Measurements from ENCODE around the gene BLMH.
A peak's percentile ranks its signal among the peaks of the same experiment; 100 is the strongest.

BLMH gene

DNA sequence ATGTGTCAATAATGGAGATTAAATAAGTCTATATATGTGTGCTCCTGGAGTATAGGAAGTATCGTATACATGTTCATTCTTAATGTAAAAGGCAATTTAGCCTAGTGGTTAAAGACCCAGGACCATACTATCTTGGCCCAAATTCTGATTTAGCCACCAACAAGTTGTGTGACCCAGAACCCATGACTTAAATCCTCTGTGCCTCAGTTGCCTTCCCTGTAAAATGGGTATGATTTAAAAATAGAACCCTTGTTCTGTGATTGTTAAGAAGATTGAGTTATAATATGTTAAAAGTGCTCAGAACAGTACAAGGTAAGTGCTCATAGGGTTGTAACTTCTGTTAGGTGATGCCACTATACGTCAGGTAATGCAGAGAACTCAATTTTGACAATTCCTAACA, 18.8 kb upstream of the BLMH start:
- no peak overlapping the region for H3K27ac ChIP-seq
- no peak for DNase-seq (ENCODE audit: low read depth, low spot score)

DNA sequence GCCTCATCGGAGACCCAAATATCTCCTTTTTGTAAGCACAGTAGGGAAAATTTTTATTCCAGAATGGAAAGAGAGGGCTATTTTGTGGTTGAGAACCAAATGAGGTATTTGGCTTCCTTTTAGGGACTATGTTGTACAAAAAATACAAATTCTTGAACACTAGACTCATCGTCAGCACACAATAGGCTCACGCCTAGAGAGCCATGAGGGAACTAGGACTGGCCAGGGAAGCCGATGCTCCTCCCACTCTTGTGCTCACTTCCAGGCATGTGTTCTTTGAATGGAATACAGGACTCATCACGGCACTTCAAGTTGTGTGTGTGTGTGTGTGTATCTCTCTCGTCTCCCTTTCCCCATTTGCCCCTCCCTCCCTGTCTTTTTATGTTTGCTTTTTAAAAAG, 17.8 kb upstream of the BLMH start:
- H3K27ac ChIP-seq = no peak overlapping the region
- no peak for DNase-seq (ENCODE audit: low read depth, low spot score)

DNA sequence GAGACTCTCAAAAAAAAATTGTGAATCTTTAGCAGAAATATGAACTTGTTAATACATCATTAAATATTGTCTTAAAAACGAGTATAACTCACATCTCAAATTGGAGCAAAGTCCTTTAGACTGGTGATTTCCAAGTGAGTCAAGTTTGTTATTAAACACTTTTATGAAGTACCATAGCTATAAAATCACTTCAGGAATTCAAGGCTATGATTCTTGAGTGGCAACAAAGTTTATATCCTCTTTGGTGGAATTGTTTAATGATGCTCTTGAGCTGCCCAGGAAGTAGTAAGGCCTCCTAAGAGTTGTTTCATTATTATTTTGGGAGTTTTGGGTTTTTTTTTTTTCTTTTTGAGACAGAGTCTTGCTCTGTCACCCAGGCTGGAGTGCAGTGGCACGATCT, 16.7 kb upstream of the BLMH start:
- DNase-seq (ENCODE audit: low read depth, low spot score) = no peak
- no peak overlapping the region for H3K27ac ChIP-seq

DNA sequence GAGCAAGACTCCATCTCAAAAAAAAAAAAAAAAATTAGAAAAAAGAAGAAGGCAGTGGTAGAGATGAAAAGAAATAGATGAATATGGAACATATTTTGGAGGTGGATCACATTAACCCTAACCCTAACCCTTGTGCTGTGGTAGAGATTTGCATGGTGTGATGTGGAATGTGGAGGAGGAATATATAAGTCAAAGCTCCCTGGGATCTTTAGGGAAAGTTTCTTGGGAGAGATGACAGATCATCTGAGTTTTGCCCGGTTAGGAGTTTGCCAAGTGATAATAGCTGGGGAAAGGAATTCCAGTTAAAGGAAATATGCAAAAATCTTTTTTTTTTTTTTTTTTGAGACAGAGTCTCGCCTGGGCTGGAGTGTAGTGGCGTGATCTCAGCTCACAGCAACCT, 13.0 kb upstream of the BLMH start:
- H3K27ac ChIP-seq = no peak overlapping the region
- DNase-seq (ENCODE audit: low read depth, low spot score) = no peak

DNA sequence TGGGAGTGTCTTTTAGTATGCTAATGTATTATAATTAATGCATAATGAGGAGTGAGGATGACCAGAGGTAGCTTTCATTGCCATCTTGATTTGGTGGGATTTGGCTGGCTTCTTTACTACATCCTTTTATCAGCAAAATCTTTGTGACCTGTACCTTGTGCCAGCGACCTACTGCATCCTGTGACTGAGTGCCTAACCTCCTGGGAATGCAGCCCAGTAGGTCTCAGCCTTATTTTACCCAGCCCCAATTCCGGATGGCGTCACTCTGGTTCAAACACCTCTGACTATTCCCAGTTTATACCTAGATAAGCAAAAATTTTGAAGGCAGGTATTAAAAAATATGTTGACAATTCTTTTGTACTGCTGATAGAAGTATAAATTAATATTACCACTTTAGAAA, 10.5 kb upstream of the BLMH start:
- H3K27ac ChIP-seq = no peak overlapping the region
- DNase-seq (ENCODE audit: low read depth, low spot score) = no peak

DNA sequence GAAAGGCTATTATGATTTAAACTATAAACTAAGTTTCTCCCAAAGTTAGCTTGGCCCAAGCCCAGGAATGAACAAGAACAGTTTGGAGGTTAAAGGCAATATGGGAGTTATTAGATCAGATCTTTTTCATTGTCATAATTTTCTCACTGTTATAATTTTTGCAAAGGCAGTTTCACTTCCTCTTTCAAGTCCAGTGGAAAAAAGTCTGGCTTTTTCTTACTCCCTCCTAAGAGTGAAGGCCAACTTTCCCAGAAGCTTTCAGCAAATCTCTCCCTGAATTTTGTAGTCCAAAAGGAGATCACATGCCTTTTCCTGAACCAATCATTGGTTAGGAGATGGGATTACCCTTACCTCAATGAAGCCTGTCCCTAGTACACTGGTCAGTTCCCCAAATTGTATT, 9.1 kb upstream of the BLMH start:
- DNase-seq (ENCODE audit: low read depth, low spot score) = no peak
- no peak overlapping the region for H3K27ac ChIP-seq

DNA sequence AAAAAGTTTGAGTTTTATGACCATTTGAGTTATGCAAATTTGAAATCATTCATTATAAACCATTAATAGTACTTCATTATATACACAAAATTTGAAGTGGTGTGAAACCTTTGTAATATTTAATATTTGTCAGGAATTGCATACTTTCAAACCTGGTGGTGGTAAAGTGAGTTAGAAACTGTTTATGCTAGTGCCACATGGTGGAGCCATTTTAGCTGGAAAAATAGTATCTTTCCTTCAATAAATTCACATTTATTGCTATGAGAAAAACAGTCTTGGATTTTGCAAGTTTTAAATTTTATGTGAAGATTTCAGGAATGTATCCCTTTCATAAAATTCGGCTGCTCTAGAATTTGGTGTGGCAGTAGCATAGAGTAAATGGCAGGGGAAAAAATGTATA, 7.3 kb upstream of the BLMH start:
- DNase-seq (ENCODE audit: low read depth, low spot score) = no peak
- no peak overlapping the region for H3K27ac ChIP-seq

DNA sequence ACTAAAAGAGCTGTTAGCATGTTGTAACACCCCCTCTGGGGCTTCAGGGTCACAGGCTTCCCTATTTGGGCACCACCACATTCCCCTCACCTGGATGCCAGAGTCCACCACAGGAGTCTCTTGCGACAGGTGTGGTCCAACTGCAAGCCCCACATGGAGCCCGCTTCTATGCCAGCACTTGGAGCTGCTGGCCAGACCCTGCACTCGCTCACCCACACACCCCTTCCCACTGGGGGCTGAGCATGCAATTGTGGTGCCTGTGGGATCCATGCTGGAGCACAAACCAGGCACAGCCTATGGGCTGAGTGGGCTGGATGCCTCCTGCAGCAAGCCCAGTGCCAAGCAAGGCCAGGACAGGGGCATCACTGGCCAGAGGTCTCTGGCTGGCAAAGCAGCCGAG, 6.0 kb upstream of the BLMH start:
- no peak overlapping the region for H3K27ac ChIP-seq
- DNase-seq (ENCODE audit: low read depth, low spot score) = no peak

DNA sequence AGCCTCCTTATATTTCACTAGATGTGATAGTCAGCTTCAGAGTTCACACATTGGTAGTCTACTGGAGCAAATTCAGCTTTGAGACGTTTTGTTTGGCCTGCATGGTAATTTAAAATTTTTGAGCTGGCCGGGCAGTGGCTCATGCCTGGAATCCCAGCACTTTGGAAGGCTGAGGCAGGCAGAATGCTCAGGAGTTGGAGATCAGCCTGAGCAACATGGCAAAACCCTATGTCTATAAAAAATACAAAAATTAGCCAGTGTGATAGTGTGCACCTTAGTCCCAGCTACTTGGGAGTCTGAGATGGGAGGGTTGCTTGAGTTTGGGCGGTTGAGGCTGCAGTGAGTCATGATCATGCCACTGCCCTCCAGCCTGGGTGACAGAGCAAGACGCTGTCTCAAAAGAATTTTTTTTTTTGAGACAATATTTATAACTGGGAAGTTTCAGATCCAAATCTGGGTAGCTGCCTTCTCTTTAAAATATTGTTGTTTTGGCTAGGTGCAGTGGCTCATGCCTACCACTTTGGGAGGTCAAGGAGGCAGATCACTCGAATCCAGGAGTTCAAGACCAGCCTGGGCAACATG, 4.8 kb upstream of the BLMH start:
- DNase-seq (ENCODE audit: low read depth, low spot score) = no peak

DNA sequence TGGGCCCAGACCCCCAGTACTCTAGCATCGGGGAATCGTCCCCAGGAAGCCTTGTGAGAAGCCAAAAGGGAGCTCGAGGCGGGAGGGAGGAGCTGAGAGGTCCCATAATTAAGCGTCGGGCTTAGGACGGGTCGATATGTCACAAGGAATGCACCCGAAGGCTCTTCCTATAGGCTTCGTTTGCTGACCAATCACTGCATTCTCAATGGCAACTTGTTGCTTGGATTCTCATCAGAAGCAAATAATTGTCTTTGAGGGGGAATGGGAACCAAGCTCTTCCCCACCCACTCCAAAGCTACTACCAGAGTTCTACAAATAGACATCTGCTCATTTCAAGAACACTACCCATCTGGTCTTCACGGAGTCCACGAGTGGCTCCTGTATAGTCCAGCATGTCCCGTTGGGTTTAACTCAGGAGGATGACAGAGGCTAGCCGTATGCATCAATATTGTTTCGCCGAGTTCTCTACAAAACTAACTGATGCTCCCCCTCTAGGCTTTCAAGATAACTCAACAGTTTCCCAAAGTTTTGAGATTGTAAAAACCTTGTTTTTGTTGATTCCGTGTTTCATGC, 628 bp upstream of the BLMH start:
- no peak overlapping the region for H3K27ac ChIP-seq
- no peak for DNase-seq (ENCODE audit: low read depth, low spot score)

More for the DNA sequence above, 4.8 kb upstream of the BLMH start:
- H3K27ac ChIP-seq = no peak overlapping the region

DNA sequence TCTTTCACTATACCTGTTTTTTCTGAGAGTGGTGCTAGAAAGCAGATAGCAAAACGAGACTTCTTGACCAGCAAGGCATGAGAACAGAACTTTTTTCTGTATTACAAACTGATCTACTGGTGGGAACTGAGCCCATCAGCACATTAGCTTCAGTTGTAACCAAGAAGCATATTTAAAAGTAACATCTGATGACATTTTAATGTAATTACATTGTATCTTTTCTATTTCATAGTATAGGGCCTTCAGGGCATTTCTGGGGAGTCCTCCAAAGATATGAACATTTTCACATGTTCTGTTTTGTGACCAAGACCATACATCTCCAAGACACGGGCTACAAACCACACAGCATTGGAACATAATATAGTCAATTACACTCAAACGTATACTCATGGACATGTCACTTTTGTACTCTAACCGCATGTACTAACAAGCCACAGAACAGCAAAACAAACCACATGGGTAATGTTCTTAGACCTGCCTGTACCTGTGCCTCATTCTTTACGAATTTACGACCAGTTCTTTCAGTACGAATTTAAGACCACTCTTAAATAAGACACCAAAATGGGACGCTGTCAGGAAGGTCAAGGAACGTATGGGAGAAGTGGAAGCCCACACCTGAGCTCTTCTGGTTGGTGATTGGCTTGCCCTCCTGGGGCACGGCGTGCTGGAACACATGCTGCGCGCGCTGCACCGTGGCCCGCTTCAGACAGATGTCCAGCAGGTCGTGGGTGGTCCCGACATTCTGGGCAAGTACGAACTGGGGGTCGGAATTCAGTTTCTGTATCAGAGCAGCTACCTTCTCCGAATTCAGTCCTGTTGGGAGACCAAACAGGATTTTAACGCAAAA, 825 bp downstream of the BLMH start:
- peak overlapping the region; percentile 13 for H3K27ac ChIP-seq
- peak; percentile 54 for DNase-seq (ENCODE audit: low read depth, low spot score)

DNA sequence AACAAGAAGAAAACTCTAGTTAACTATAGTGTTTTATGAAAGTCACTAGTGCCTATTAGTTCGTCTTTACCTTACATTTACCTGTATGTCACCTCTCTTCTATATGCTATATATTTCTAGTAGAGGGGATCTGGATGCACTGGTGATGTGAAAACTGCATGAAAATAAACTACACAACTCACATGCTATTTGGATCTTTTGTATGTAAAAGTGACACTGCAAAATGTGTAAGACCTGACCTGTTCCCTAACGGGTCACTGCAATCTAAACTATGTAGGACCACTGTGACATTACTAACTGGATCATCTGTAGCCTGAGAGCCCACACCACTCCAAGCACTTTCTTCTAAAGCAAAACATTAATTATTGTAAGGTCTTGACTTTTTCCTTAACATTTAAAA, 1.7 kb downstream of the BLMH start:
- DNase-seq (ENCODE audit: low read depth, low spot score) = no peak
- H3K27ac ChIP-seq = no peak overlapping the region

DNA sequence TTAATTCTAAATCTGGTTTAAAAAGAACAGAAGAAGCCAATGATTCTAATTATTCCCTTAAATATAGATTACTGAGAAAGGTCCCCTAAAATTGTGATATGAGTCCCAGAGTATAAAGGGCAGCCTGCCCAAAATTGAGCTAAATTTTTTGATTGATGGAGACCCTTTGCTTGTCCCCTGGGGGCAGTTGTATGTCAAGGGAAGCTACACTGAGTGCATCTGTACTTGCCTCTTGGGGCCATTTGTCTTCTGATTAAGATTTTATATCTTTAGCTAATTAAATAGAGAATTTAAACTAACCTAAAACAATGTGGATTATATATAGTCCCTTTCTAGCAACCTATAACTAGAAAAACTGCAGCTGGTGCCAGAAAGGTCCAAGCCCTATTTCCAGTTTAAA, 12.6 kb downstream of the BLMH start:
- no peak for DNase-seq (ENCODE audit: low read depth, low spot score)

DNA sequence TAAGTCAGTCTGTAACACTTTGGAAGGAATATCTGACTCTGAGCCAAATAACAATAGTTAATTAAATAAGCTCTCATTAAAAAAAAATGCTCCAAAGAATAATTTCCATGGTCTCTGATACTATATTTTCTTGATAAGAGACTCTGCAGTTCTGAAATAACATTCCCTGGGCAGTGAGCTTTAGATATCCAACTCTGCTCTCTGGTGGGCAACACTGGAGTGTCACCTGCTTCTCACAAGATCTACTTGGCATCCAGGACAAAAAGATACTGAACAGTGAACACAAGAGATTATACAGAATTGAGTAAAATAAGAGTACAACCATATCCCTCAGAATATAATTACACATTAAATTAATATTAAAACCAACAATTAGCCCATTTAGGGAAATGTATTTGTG, 13.7 kb downstream of the BLMH start:
- no peak for DNase-seq (ENCODE audit: low read depth, low spot score)
- no peak overlapping the region for H3K27ac ChIP-seq

More for the DNA sequence above, 12.6 kb downstream of the BLMH start:
- no peak overlapping the region for H3K27ac ChIP-seq

DNA sequence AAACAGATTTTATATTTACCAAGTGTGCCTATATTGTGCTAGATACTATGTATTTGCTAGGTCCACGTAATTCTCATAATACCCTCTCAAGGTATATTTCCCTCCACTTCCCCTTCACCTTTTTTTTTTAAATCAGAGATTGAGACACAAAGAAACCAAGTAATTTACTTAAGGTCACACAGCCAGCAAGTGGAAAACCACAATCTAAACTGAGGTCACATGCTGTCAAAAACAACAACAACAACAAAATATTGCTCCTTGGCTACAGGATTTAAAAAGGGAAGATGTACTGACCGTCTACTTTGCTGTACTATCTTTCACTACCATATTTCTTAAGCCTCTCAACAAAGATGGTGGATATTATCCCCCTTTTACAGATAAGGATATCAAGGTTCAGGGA, 15.8 kb downstream of the BLMH start:
- no peak for DNase-seq (ENCODE audit: low read depth, low spot score)
- no peak overlapping the region for H3K27ac ChIP-seq

DNA sequence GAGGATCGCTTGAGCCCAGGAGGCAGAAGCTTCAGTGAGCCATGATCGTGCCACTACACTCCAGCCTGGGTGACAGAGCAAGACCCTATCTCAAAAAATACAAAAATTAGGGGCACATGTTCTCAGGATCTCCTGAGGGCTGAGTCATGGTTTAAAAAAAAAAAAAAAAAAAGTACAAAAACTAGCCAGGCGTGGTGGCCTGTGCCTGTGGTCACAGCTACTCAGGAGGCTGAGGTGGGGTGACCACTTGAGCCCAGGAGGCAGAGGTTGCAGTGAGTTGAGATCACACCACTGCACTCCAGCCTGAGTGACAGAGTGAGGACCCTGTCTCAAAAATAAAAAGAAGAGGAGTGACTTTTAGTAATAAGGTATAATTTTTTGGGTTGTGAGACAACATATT, 16.9 kb downstream of the BLMH start:
- H3K27ac ChIP-seq = no peak overlapping the region
- no peak for DNase-seq (ENCODE audit: low read depth, low spot score)

DNA sequence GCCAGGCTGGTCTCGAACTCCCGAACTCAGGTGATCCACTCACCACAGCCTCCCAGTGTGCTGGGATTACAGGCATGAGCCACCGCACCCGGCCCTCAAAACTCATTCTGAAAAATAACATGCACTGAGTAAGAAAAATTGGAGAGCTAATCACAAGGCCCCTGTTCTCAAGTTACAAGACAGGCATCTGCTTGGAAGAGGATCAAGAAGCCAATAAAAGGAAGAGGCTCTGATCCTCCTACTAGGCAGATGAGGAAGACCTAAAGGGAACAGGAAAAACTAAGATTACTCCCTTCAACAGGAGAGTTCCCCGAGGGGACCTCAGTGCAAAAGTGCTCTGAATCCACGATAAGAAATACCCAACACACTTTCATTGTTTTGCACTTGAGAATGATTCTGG, 18.4 kb downstream of the BLMH start:
- H3K27ac ChIP-seq = no peak overlapping the region
- DNase-seq (ENCODE audit: low read depth, low spot score) = no peak

DNA sequence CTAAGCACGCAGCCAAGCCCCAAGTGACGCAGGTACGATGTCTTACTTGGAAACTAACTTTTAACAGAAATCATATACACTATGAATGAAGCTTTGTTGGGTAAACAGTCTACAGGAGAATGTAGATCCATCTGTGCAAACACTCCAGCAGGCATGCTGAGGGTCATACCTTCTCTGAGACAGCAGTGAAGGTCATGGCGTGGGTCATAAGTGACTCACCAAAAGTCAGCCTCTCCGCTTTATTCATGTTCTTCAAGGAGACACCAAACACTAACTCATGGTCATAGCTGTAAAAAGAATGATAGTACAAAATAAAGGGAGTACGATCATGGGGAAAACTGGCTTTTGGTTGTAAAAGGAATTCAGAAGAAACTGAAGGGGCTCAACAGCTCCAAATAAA, 20.6 kb downstream of the BLMH start:
- H3K27ac ChIP-seq = no peak overlapping the region
- DNase-seq (ENCODE audit: low read depth, low spot score) = no peak

DNA sequence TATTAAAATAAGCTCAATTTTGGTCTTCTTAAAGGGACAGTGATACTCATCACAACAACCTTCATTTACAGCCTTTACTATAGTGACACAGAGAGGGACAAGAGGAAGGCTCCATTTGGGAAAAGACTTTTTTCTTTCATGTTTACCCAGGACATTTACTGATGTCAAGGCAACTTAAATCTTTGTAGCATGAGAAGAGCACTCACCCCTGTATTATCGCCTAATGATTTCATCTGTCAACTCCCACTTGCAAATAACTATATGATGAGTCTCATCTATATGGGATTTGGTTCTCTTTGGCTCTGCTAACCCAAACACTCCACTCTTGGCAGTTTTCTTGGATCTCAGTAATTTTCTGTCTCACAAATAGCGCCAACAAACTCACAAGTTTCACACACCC, 24.1 kb downstream of the BLMH start:
- DNase-seq (ENCODE audit: low read depth, low spot score) = no peak
- H3K27ac ChIP-seq = no peak overlapping the region

DNA sequence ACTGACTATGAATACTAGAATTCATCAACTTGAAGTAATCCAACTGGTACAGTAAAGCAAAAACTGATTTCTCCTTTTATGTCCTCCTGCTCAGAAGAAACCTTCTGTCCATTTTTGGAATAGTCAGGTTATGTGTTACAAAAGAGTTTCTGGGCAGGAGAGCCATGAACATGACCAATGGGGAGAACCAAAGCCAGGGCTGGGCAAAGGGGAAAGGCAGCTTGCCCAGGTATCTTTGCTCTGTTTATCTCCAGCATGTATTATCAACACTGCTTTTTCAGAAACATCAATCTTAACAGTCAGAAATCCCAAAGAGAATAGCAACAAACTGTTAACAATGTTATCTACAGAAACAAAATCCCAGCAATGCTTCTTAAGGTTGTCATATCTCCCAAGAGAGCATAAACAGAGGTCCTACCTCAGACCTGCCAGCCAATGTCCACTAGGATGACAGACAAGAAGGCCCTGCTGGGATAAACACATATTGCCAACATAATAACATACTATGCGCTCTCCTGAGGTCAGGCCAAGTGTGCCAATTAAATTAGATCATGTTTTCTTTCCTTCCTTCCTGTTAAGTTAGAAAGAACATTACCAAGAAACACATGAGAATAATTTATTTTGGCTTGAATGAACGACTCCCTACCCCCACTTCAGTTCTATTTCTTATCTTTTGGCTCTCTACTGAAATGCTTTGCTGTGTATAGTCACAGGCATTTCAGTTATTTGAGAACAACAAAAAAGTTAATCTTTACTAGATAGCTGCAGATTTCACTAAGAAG, 28.0 kb downstream of the BLMH start:
- no peak overlapping the region for H3K27ac ChIP-seq

More for the DNA sequence above, 28.0 kb downstream of the BLMH start:
- no peak for DNase-seq (ENCODE audit: low read depth, low spot score)

Data from epithelial cell of prostate (primary cell).